HG02885 (cell line): Measurements from ENCODE around the gene EHBP1.
A peak's percentile ranks its signal among the peaks of the same experiment; 100 is the strongest.
"Not testable (repeated sequence)": the region's sequence is repeated elsewhere in the genome, so short reads cannot be mapped to it uniquely, and the experiment has no call there.

Experiments used
- ATAC-seq: cut with Tn5 transposase; IDR thresholded peaks from one replicate; pipeline ENCODE4 v1.9.1; 2021; ENCODE audit warnings: mild to moderate bottlenecking; ENCODE audit not compliant: unreplicated experiment, poor library complexity

The EHBP1 gene

DNA sequence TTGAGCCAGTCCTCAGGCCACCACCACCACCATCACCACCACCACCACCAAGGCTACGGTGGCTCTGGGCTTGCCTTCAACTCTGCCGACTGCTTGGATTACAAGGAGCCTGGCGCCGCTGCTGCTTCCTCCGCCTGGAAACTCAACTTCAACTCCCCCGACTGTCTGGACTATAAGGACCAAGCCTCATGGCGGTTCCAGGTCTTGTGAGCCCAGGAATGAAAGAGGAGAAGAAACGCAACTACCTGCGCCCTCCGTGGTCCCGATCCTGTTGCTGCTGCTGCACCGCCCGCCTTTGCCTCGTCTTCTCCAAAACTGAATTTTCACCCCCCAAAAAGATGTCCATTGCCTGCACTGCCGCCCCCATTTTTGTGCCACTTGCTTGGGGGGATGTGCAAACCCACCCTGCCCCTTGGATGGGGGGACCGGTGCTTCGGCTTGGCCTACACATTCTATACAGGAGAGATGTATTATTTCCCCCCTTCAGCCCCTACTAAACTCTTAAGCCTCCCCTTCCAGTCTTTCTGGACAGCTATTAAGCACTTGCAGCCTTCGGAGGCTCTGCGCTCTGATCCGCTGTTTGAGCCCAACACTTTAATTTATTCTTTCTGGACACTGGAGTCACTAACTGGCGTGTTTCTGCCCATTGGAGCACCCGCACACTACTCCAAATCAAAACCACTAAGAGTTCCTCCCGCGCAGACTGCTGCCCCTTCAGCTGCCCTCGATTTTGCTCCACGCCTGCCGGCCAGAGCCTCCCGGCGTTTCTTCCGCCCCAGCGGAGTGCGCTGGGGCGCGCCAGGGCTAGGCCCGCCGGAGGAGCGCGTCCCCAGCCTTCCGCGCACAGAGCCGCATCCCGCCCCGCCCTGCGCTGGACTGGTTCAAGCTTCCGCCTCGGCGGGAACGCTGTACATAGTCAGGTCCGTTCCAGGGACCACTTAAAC is 350.9 kb downstream of the EHBP1 start:
- ATAC-seq: peak; percentile 33

- ATAC-seq: no peak
Observed at GRCh38 chr2:63057249-63058143, 352.0 kb downstream of the EHBP1 start.

DNA sequence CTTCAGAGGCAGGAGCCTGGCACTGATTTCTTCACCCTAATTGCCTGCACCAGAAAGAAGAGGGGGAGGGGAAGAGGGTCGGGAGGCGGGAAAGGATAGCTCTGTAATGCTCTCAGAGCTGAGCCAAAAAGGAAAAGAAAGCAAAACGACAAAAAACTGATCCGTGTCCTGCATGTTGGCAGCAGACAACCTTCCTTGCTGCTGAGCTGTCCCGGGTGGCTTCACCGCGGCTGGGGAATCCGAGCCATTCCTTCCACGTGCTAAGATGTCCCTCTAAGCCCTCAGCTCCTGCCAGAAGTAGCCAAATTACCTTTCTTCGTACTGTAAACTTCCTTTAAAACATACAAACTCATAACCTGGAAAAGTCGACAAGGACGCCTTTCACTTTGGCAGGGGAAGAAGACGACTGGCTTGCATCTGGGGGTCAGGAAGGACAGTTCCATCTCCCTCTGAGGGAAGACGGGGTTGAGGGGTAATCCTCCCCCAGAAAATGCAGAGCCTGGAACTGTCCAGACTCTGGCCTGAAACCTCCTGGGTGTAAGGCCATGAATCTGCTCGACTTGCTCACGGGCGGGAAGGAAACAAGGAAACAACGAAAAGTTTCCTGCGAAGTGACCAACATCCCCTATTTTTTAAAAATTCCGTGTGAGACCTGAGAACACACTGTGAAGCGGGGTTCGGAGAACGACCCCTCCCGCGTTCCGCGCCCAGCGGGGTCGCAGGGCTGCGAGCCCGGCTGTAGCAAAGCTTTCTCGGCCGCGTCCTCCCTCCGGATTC is 352.8 kb downstream of the EHBP1 start:
- no peak for ATAC-seq

DNA sequence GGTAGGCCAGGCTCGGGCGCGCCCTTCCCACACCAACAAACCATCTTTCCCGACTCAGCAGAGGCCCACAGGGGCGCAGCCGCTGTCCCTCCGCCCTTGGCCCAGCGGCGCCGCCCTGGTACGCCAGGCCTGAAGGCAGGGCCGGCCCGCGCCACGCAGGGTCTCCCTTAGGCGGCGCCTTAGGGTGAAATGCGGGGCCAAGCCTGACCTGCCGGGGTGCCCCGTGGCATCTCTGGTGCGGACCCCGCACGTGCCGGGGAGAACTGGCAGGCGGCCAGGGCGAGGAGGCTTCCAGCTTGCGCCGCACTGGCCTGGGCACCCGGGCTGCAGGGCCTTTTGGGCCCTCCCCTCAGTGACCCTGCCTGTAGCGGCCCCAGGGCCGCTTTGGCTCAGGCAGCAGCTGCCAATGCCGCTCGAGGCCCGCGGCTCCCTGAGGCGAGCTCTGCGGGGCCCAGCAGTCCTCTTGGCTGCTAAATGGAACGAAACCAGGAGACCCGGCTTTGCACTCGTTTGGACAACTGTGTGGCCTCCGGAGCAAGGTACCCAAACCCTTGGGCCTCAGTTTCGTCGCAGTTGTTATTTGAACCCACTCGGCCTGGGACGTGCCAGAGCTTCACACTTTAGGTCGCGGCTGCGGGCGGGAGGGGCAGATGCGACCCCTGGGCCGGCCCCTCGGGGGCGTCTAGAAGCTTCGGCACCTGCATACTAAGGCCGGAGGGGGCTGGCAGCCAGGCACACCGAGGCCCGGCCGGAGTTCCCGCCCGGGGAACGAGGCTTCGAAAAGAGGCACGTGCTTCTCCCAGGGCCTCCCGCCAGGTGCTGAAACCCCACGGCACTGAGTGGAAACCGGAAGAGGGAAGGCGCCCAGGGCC is 353.6 kb downstream of the EHBP1 start:
- ATAC-seq: no peak

DNA sequence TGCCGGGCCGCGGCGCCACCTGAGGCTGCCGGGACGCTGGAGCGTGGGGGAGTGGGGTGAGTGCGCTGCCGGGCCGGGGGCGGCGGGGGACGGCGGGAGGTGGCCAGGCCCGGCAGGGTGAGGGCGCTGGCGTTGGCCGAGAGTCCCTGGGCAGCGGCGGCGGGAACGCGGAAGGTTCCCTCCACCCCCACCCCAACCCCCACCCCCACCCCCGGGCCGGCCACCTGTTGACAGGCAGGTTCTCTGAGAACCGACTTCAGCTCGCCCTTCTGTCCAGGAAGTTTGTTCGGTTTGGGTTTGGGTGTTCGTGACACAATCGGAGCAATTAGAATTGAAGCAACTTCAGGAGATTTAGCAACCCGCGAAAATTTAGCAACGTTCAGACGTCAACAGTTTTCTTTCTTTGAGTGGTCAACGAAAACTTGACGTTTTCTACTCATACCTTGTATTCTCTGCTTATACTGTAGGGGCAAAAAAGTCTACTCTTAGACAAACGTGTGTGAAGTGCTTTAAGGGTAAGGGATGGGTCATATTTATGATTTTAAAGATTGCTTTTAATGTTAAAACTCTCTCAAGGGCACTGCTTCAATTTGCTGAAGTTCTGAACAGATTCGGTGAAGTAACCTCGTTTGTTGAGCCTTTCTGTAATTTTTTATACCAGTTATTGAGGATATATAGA is 354.4 kb downstream of the EHBP1 start:
- ATAC-seq: no peak

GRCh38 chr2:63060472-63060991 is 355.0 kb downstream of the EHBP1 start:
- no peak for ATAC-seq

GRCh38 chr2:63064197-63064596 is 358.7 kb downstream of the EHBP1 start:
- no peak for ATAC-seq

GRCh38 chr2:63064661-63065060 is 359.1 kb downstream of the EHBP1 start:
- no peak for ATAC-seq

GRCh38 chr2:63066265-63066664 is 360.8 kb downstream of the EHBP1 start:
- ATAC-seq: no peak

GRCh38 chr2:63066838-63067237 is 361.3 kb downstream of the EHBP1 start:
- ATAC-seq: no peak

GRCh38 chr2:63071664-63072063 is 366.2 kb downstream of the EHBP1 start:
- no peak for ATAC-seq

GRCh38 chr2:63073994-63074393 is 368.5 kb downstream of the EHBP1 start:
- no peak for ATAC-seq

GRCh38 chr2:63074399-63074798 is 368.9 kb downstream of the EHBP1 start:
- not testable (repeated sequence) for ATAC-seq

GRCh38 chr2:63078852-63079606 is 373.5 kb downstream of the EHBP1 start:
- no peak for ATAC-seq

DNA sequence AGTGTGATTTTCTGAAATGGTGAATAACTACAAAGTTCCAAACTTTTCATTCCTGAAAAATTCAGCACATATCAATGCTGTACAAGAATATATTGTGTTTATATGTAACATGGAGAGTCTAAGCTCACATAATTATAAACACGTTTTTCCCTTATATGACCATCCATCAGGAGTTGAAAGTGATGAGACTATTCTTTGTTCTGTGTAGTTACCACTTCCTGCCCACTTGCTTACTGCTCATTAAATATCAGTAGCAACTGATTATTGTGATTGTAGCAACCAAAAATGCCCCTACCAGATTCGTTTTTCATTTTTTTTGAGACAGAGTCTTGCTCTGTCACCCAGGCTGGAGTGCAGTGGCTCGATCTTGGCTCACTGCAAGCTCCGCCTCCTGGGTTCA is 375.9 kb downstream of the EHBP1 start:
- no peak for ATAC-seq

GRCh38 chr2:63086687-63087086 is 381.2 kb downstream of the EHBP1 start:
- no peak for ATAC-seq

DNA sequence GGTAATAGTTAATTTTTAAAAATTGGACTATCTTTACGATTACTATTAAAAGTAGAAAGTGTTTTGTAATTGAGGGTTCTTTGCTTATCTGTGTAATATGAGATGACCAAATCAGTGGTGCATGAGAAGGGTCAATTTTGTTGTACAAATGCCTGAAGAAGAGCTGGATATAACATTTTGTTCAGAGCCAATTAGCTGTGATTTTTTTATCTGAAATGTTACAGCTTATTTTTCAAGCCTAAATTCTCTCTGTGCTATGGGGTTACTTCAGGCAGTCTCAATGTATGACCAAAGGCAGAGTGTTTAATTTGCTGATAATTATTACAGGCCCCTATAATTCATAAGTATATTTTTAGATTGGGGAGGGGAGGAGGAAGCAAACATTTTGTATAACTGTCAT is 386.9 kb downstream of the EHBP1 start:
- no peak for ATAC-seq

DNA sequence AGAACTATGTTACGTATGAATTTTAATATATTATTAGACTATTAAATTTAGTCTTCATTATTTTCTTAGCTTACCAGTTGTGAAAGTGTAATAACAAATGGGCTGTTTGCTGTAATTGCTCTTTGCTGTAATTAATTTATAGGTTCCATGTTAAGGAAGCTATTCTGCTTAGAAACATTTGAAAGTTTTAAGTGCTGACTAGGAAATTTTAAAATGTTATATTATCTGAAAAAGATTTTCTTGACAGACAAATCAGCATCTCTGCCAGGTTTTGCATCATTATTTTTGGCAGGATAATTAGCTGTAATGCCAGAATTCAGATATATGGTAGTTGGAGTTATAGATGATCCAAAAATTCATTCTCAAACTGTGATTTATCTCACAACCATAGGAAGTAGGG is 387.3 kb downstream of the EHBP1 start:
- no peak for ATAC-seq
